Keratinocyte (primary cell): ENCODE measurements around the gene MTUS2. TPM values are rescaled to one million over a fixed set of nuclear protein-coding genes. Genes with fewer than 3 reads are reported as not detected.

Source experiments
- DNase-seq: peaks from one replicate; pipeline ENCODE4 v3.0.0-alpha.2; 2011; ENCODE audit warnings: low read depth, missing footprints, low spot score
- FAIRE-seq: peaks from 2 replicates; lab custom pipeline; 2011; peaks lifted over from hg19 to GRCh38; lab: Jason Lieb, UNC
- H2AFZ ChIP-seq: 2 replicates; pipeline ENCODE4 v1.6.0; 2012; ENCODE audit warnings: low read length, control low read depth, inconsistent platforms; ENCODE audit not compliant: control insufficient read depth
- H3K27ac ChIP-seq: 2 replicates; pipeline ENCODE4 v1.5.1; 2011; ENCODE audit warnings: low read length; ENCODE audit not compliant: control insufficient read depth, insufficient read depth
- H3K27me3 ChIP-seq: 3 replicates; pipeline ENCODE4 v1.6.0; 2011; ENCODE audit warnings: low read length; ENCODE audit not compliant: control insufficient read depth, insufficient read depth; ENCODE audit errors: extremely low read depth
- H3K36me3 ChIP-seq, 2 experiments: 2 replicates in 1 of 2; 3 replicates in 1 of 2; pipeline ENCODE4 v1.5.1; 2011; ENCODE audit warnings: low read length in 2 of 2, mild to moderate bottlenecking in 1 of 2; ENCODE audit not compliant: control insufficient read depth in 2 of 2, insufficient read depth in 2 of 2; ENCODE audit errors: extremely low read depth in 1 of 2
- H3K4me1 ChIP-seq: 3 replicates; pipeline ENCODE4 v1.5.1; 2011; ENCODE audit warnings: low read length; ENCODE audit not compliant: control insufficient read depth, insufficient read depth; ENCODE audit errors: extremely low read depth
- H3K4me2 ChIP-seq: 3 replicates; pipeline ENCODE4 v1.6.0; 2011; ENCODE audit warnings: low read depth, low read length; ENCODE audit not compliant: control insufficient read depth, insufficient read depth; ENCODE audit errors: extremely low read depth
- H3K4me3 ChIP-seq, 3 experiments: fragments of 200-600 bp in 1 of 3; sonication (generic) in 1 of 3; 2 replicates in 2 of 3; 3 replicates in 1 of 3; pipeline ENCODE4 v1.5.1; 2011 to 2016; ENCODE audit warnings: low read length in 3 of 3, mild to moderate bottlenecking in 3 of 3, control low read depth in 2 of 3, inconsistent platforms in 1 of 3, low read depth in 1 of 3, mixed read lengths in 1 of 3, mixed run types in 1 of 3, moderate library complexity in 1 of 3; ENCODE audit not compliant: control insufficient read depth in 2 of 3, insufficient read depth in 2 of 3; ENCODE audit errors: extremely low read depth in 1 of 3
- H3K79me2 ChIP-seq: 2 replicates; pipeline ENCODE4 v1.6.0; 2012; ENCODE audit warnings: low read length; ENCODE audit not compliant: control insufficient read depth, insufficient read depth
- H3K9ac ChIP-seq: 3 replicates; pipeline ENCODE4 v1.6.0; 2011; ENCODE audit warnings: low read length; ENCODE audit not compliant: control insufficient read depth, insufficient read depth; ENCODE audit errors: extremely low read depth
- H3K9me1 ChIP-seq: 3 replicates; pipeline ENCODE4 v1.6.0; 2011; ENCODE audit warnings: low read length; ENCODE audit not compliant: control insufficient read depth, insufficient read depth; ENCODE audit errors: extremely low read depth
- H3K9me3 ChIP-seq: 2 replicates; pipeline ENCODE4 v1.5.1; 2012; ENCODE audit warnings: low read depth, low read length; ENCODE audit not compliant: control insufficient read depth
- H4K20me1 ChIP-seq: 3 replicates; pipeline ENCODE4 v1.6.0; 2011; ENCODE audit warnings: low read length; ENCODE audit not compliant: control insufficient read depth, insufficient read depth; ENCODE audit errors: extremely low read depth
- EZH2 ChIP-seq: IDR thresholded peaks from one replicate; pipeline ENCODE4 v1.6.1; 2012; ENCODE audit warnings: inconsistent platforms, mild to moderate bottlenecking, low read length, moderate library complexity
- dilution Hi-C: fragments of 300-500 bp; cut with MboI; formaldehyde crosslinking; loops from one replicate; pipeline ENCODE4 v1.7.0; 2020; ENCODE audit warnings: low sequenced_read_pairs; ENCODE audit not compliant: extremely low pct_ligation_motif_present
- polyA plus RNA-seq, 5 experiments: library from polyadenylated mRNA; depleted of rRNA in 3 of 5; stranded (reverse) in 3 of 5; stranded (forward) in 1 of 5; unstranded in 1 of 5; fragments of >200 nt; gene quantifications; 1 replicate in 1 of 5; 2 replicates in 3 of 5; 3 replicates in 1 of 5; pipeline versions ENCODE4 v1.2.1 to v1.2.3, GENCODE V29; 2011 to 2012; ENCODE audit warnings: missing spikeins in 2 of 5, low read depth in 1 of 5, low replicate concordance in 1 of 5
- TF ChIP-seq, protein P1 (sequence below), 3 experiments: IDR thresholded peaks in 1 of 3; conservative IDR thresholded peaks in 1 of 3; optimal IDR thresholded peaks in 1 of 3; 2 replicates in 2 of 3; 3 replicates in 1 of 3; pipeline versions ENCODE3 to v1.5.1; 2011; ENCODE audit warnings: low read length in 3 of 3, mild to moderate bottlenecking in 3 of 3, moderate library complexity in 2 of 3, control low read depth in 1 of 3, inconsistent platforms in 1 of 3; ENCODE audit not compliant: insufficient read depth in 2 of 3; ENCODE audit errors: extremely low read depth in 1 of 3

MTUS2 gene
- polyA plus RNA-seq, 1 donor (not counting 4 experiments of a cell fraction or from before 2014, with no cell fraction given) = 0.17 TPM

GRCh38 chr13:29489650-29490560, 669.8 kb downstream of the MTUS2 start:
- Histone ChIP-seq H3K9me1 (no peaks in the 10 kb centered on the region), H3K4me1 (no peaks in the 10 kb centered on the region), H2AFZ (no peak overlapping the region), H3K4me3 (no peak overlapping the region), H3K9me3 (no peaks in the 10 kb centered on the region), H3K36me3 (no peaks in the 10 kb centered on the region), H3K27ac (no peak overlapping the region), H4K20me1 (no peaks in the 10 kb centered on the region), H3K4me2 (no peak overlapping the region), H3K9ac (no peak overlapping the region), H3K27me3 (peaks cover 2% of the 10 kb centered on the region), H3K79me2 (no peaks in the 10 kb centered on the region)
- DNase-seq = no peak
- no peak for FAIRE-seq
- TF ChIP-seq, protein P1, sequence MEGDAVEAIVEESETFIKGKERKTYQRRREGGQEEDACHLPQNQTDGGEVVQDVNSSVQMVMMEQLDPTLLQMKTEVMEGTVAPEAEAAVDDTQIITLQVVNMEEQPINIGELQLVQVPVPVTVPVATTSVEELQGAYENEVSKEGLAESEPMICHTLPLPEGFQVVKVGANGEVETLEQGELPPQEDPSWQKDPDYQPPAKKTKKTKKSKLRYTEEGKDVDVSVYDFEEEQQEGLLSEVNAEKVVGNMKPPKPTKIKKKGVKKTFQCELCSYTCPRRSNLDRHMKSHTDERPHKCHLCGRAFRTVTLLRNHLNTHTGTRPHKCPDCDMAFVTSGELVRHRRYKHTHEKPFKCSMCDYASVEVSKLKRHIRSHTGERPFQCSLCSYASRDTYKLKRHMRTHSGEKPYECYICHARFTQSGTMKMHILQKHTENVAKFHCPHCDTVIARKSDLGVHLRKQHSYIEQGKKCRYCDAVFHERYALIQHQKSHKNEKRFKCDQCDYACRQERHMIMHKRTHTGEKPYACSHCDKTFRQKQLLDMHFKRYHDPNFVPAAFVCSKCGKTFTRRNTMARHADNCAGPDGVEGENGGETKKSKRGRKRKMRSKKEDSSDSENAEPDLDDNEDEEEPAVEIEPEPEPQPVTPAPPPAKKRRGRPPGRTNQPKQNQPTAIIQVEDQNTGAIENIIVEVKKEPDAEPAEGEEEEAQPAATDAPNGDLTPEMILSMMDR (optimal IDR thresholded peaks at IDR 0.05 in 1 of 3, IDR thresholded peaks at IDR 0.05 in 1 of 3, conservative IDR thresholded peaks at IDR 0.05 in 1 of 3; ENCODE audit: extremely low read depth in 1 of 3, insufficient read depth in 2 of 3, low read length in 3 of 3) = no peak
- TF ChIP-seq EZH2 = no peak
- dilution Hi-C loops = no loop called here

DNA sequence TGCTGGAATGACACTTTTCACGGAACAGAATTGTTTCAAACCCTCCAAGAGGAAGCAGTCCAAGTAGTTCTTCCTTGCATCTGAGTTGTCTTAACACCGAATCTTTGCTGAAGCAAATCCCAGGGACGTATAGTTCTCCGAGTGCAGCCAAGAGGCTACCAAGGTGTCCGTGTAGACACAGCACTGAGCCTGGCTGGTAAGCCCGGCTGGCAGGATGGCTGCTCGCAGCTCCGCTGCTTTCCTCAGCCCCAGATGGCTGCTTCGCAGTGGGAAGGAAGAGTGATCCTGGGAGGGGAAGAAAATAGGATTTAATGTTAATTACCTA, 670.4 kb downstream of the MTUS2 start:
- no peaks in the 10 kb centered on the region for H3K36me3 ChIP-seq
- no peak overlapping the region for H3K9ac ChIP-seq
- H4K20me1 ChIP-seq = no peaks in the 10 kb centered on the region
- H3K79me2 ChIP-seq = no peaks in the 10 kb centered on the region
- no peaks in the 10 kb centered on the region for H3K9me1 ChIP-seq
- H3K27ac ChIP-seq = no peak overlapping the region
- H3K4me2 ChIP-seq = no peak overlapping the region
- no peak for FAIRE-seq
- H3K4me1 ChIP-seq = no peaks in the 10 kb centered on the region
- H3K27me3 ChIP-seq = peaks cover 2% of the 10 kb centered on the region
- no peak overlapping the region for H3K4me3 ChIP-seq
- dilution Hi-C loops = no loop called here
- no peak for DNase-seq
- H3K9me3 ChIP-seq = no peaks in the 10 kb centered on the region
- H2AFZ ChIP-seq = no peak overlapping the region
- TF ChIP-seq, protein P1 (optimal IDR thresholded peaks at IDR 0.05 in 1 of 3, IDR thresholded peaks at IDR 0.05 in 1 of 3, conservative IDR thresholded peaks at IDR 0.05 in 1 of 3; ENCODE audit: extremely low read depth in 1 of 3, insufficient read depth in 2 of 3, low read length in 3 of 3) = no peak
- TF ChIP-seq EZH2 = no peak
